ENCODE data around the gene RNH1. TPM values are rescaled to one million over a fixed set of nuclear protein-coding genes. Genes with fewer than 3 reads are reported as not detected.

Gene RNH1
- total RNA-seq, 1 experiment from 2014 or later: 288 TPM

- BruUV-seq (replicated peaks): no TSS peak
- peaks cover 8% of the 10 kb centered on the region for H3K36me3 Mint-ChIP-seq (ENCODE audit: insufficient read depth, unreplicated experiment)
- ChIA-PET POLR2A (interaction anchor here (0.6 kb wide), 1 partner anchor 20 kb away, joined by 3 read pairs; no protein-coding TSS in a partner anchor), CTCF (interaction anchor here (0.7 kb wide), 1 partner anchor 88 kb away, joined by 3 read pairs; no protein-coding TSS in a partner anchor)
- intact Hi-C loops (cut with micrococcal nuclease): no loop called here
- no peak overlapping the region for H3K4me3 Mint-ChIP-seq (ENCODE audit: unreplicated experiment)
- no peaks in the 10 kb centered on the region for H3K4me1 Mint-ChIP-seq (ENCODE audit: insufficient read depth, unreplicated experiment)
- H3K27ac Mint-ChIP-seq (ENCODE audit: low read depth, unreplicated experiment): no peak overlapping the region
- H3K27me3 Mint-ChIP-seq (ENCODE audit: insufficient read depth, unreplicated experiment): no peaks in the 10 kb centered on the region
- no peak for TF ChIP-seq CTCF (IDR thresholded peaks at IDR 0.05; ENCODE audit: unreplicated experiment)
- DNase-seq (ENCODE audit: unreplicated experiment): no peak
- no peaks in the 10 kb centered on the region for H3K9me3 Mint-ChIP-seq (ENCODE audit: unreplicated experiment)
Measured at GRCh38 chr11:475941-476340, 31.1 kb downstream of the RNH1 start.

DNA sequence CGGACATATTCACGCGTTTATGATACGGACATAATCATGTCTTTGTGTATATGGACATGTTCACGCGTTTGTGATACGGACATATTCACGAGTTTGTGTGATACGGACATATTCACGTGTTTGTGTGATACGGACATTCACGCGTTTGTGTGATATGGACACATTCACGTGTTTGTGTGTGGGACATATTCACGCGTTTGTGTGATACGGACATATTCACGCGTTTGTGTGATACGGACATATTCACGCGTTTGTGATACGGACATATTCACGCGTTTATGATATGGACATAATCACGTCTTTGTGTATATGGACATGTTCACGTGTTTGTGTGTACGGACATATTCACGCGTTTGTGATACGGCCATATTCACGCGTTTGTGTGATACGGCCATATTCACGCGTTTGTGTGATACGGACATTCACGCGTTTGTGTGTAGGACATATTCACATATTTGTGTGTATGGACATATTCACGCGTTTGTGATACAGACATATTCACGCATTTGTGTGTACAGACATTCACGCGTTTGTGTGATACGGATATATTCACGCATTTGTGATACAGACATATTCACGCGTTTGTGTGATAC lies 32.0 kb downstream of the RNH1 start:
- no peak overlapping the region for H3K27ac Mint-ChIP-seq (ENCODE audit: low read depth, unreplicated experiment)

GRCh38 chr11:473962-474785 lies 32.9 kb downstream of the RNH1 start:
- H3K27ac Mint-ChIP-seq (ENCODE audit: low read depth, unreplicated experiment): no peak overlapping the region
- H3K9me3 Mint-ChIP-seq (ENCODE audit: unreplicated experiment): no peaks in the 10 kb centered on the region
- ChIA-PET POLR2A (interaction anchor here (0.7 kb wide), 1 partner anchor 23 kb away, joined by 3 read pairs; no protein-coding TSS in a partner anchor), CTCF (interaction anchor here (1.0 kb wide), 1 partner anchor 26 kb away, joined by 5 read pairs; no protein-coding TSS in a partner anchor)
- no peak overlapping the region for H3K4me3 Mint-ChIP-seq (ENCODE audit: unreplicated experiment)
- no peaks in the 10 kb centered on the region for H3K4me1 Mint-ChIP-seq (ENCODE audit: insufficient read depth, unreplicated experiment)
- TF ChIP-seq CTCF (IDR thresholded peaks at IDR 0.05; ENCODE audit: unreplicated experiment): no peak
- H3K27me3 Mint-ChIP-seq (ENCODE audit: insufficient read depth, unreplicated experiment): no peaks in the 10 kb centered on the region
- no peak for DNase-seq (ENCODE audit: unreplicated experiment)
- intact Hi-C loops (cut with micrococcal nuclease): no loop called here
- BruUV-seq (replicated peaks): no TSS peak
- H3K36me3 Mint-ChIP-seq (ENCODE audit: insufficient read depth, unreplicated experiment): peaks cover 6% of the 10 kb centered on the region

More for the DNA sequence above, 32.0 kb downstream of the RNH1 start:
- DNase-seq (ENCODE audit: unreplicated experiment): no peak
- Mint-ChIP-seq H3K4me3 (ENCODE audit: unreplicated experiment) (no peak overlapping the region), H3K27me3 (ENCODE audit: insufficient read depth, unreplicated experiment) (no peaks in the 10 kb centered on the region), H3K9me3 (ENCODE audit: unreplicated experiment) (no peaks in the 10 kb centered on the region), H3K36me3 (ENCODE audit: insufficient read depth, unreplicated experiment) (peaks cover 6% of the 10 kb centered on the region), H3K4me1 (ENCODE audit: insufficient read depth, unreplicated experiment) (no peaks in the 10 kb centered on the region)
- ChIA-PET CTCF (no interaction called here), POLR2A (interaction anchor here (0.7 kb wide), 1 partner anchor 24 kb away, joined by 3 read pairs; no protein-coding TSS in a partner anchor)
- intact Hi-C loops (cut with micrococcal nuclease): no loop called here
- no peak for TF ChIP-seq CTCF (IDR thresholded peaks at IDR 0.05; ENCODE audit: unreplicated experiment)
- BruUV-seq (replicated peaks): no TSS peak

DNA sequence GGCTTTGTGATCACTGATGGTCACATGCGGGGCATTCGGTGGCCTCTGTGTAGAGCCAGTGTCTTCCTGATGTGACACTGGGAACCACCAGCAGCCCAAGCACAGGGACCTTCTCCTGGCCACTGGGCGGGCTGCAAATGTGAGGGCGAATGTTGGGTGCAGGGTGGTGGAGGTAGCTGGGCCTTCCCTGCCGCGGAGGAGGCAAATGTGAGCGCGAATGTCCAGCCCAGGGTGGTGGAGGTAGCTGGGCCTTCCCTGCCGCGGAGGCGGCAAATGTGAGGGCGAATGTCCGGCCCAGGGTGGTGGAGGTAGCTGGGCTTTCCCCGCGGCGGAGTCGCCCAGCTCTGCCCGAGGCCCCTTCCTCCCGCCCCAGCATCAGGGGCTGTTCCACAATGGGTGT lies 33.6 kb downstream of the RNH1 start:
- H3K4me1 Mint-ChIP-seq (ENCODE audit: insufficient read depth, unreplicated experiment): no peaks in the 10 kb centered on the region
- H3K36me3 Mint-ChIP-seq (ENCODE audit: insufficient read depth, unreplicated experiment): peaks cover 6% of the 10 kb centered on the region
- POLR2A ChIA-PET: no interaction called here
- no peak overlapping the region for H3K4me3 Mint-ChIP-seq (ENCODE audit: unreplicated experiment)
- H3K27ac Mint-ChIP-seq (ENCODE audit: low read depth, unreplicated experiment): no peak overlapping the region
- no peak for DNase-seq (ENCODE audit: unreplicated experiment)
- no peaks in the 10 kb centered on the region for H3K27me3 Mint-ChIP-seq (ENCODE audit: insufficient read depth, unreplicated experiment)
- no peak for TF ChIP-seq CTCF (IDR thresholded peaks at IDR 0.05; ENCODE audit: unreplicated experiment)
- CTCF ChIA-PET: interaction anchor here (0.5 to 1.1 kb wide), 5 partner anchors 22 to 223 kb away, joined by 3 to 5 read pairs (median 4); no protein-coding TSS in a partner anchor
- H3K9me3 Mint-ChIP-seq (ENCODE audit: unreplicated experiment): no peaks in the 10 kb centered on the region
- BruUV-seq (replicated peaks): no TSS peak
- intact Hi-C loops (cut with micrococcal nuclease): no loop called here
